GM18505 (cell line): ENCODE data around the gene SHC1.
A peak's percentile ranks its signal among the peaks of the same experiment; 100 is the strongest.
"Not testable (repeated sequence)": the region's sequence is repeated elsewhere in the genome, so short reads cannot be mapped to it uniquely, and the experiment has no call there.

Experiments used
- ATAC-seq: cut with Tn5 transposase; IDR thresholded peaks from one replicate; pipeline ENCODE4 v1.9.1; 2021; ENCODE audit not compliant: unreplicated experiment
- POLR2A ChIP-seq: IDR thresholded peaks from 4 replicates; pipeline ENCODE4 v1.6.1; 2011; ENCODE audit warnings: borderline replicate concordance; ENCODE audit not compliant: insufficient read depth, insufficient read length; ENCODE audit errors: extremely low read depth

Gene SHC1

GRCh38 chr1:154978360-154978759 is 7.8 kb upstream of the SHC1 start:
- no peak for TF ChIP-seq POLR2A
- no peak for ATAC-seq

- ATAC-seq, result not testable (repeated sequence)
Observed at GRCh38 chr1:154977762-154978161, 7.2 kb upstream of the SHC1 start.

DNA sequence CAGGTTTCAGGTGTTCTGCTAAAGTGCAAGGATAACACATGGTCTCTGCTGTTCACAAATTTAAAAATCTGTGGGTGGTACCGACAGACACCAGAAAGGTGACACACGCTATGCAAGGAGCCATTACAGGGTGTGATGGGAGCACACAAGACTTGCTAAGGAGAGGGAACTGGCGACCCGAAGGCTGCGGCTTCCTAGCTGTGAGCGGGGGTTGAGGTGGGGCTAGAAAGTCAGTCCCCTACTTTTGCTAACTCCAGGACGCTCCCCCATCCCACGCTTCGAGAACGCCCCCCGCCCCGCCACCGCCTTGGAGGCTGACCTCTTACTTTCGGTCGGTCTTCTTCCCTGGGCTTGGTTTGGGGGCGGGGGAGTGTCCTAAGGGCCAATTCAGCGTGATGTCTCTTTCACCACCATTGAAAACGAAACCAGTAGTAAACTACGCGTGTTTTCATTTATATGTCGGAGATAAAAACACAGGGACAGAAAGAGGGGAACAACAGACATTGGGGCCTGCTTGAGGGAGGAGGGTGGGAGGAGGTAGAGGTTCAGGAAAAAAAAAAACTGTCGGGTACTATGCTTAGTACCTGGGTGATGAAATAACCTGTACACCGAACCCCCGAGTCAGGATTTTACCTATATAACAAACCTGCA is 5.0 kb upstream of the SHC1 start:
- TF ChIP-seq POLR2A, result no peak
- ATAC-seq, result no peak

DNA sequence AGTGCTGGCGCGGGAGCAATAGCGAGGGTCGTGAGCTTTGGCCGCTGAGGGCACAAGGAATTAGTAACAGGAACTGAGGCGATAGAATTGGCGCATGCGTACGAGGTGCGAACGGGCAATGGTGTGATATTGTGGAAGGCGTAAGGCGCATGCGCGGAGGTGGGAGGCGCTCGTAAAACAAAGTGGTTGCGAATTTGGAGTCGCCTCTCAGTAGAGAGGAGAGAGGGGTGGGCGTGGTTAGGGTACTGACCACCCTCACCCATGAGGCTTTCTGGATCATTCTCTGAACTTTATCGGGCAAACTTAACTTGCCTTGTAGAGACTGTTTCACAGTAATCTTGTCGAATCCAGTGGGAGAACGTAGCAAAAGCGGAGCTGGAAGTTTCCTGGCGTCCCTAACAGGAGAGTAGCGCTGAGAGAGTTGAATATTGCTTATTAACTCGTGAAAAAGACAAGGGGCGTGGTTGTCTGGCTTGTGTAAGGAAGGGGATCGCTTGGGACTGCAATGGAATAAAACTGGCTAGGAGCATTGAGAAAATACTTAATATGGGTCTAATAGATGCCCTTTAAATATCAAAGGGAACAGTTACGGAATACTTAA is 4.4 kb upstream of the SHC1 start:
- peak; percentile 46 for TF ChIP-seq POLR2A
- peak; percentile 48 for ATAC-seq

DNA sequence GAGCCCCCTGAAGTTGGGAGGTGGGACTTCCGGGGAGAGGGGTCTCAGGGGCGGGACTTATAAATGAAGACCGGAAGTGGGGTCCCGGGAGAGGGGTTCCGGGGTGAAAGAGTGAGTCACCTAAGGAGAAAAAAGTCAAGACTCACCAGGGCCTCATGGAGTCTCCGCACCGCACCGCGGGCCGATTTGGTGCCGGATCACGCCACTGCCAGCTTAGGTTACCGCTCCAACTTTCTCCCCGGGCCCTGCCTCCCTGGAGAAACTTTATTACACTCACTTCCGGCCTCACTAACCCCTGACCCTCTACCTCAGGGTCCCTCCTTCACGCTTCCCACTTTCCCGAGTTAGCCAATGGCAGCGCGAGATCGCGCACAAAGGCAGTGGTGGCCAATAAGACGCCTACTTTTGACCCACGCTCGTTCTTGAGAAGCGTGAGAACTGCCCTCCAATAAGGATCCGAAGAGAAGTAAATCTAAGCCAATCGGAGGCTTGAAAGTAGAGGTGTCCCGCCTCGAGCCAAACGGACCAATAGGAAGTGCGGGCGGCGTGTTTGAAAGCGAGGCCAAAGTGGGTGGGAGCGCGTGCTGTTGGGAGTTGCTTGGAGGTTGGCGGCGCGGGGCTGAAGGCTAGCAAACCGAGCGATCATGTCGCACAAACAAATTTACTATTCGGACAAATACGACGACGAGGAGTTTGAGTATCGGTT is 3.7 kb upstream of the SHC1 start, which contains the start of gene CKS1B:
TSS of gene CKS1B (plus strand) at position 580 of the 706 bp plus-strand sequence. CDS start at position 645, 65 bp downstream.
- peak; percentile 68 for TF ChIP-seq POLR2A
- peak; percentile 70 for ATAC-seq

GRCh38 chr1:154973344-154974101 is 3.0 kb upstream of the SHC1 start:
- TF ChIP-seq POLR2A, result peak; percentile 43
- ATAC-seq, result no peak

- TF ChIP-seq POLR2A, result no peak
- ATAC-seq, result no peak
Observed at GRCh38 chr1:154972517-154973343, 2.2 kb upstream of the SHC1 start.

DNA sequence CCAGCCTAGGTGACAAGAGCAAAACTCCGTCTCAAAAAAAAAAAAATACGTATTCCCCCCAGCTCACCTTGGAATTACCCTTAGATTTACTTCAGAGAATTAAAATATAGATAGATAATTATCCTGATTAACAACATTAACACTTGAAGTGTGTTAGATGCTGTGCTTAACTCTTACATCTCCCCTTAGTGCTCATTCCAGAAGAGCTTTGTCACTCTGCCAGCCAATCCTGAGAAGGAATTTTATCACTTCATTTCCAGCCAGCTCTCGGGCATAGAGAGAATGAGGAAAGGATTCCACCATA is 1.6 kb upstream of the SHC1 start:
- no peak for ATAC-seq
- TF ChIP-seq POLR2A, result no peak

DNA sequence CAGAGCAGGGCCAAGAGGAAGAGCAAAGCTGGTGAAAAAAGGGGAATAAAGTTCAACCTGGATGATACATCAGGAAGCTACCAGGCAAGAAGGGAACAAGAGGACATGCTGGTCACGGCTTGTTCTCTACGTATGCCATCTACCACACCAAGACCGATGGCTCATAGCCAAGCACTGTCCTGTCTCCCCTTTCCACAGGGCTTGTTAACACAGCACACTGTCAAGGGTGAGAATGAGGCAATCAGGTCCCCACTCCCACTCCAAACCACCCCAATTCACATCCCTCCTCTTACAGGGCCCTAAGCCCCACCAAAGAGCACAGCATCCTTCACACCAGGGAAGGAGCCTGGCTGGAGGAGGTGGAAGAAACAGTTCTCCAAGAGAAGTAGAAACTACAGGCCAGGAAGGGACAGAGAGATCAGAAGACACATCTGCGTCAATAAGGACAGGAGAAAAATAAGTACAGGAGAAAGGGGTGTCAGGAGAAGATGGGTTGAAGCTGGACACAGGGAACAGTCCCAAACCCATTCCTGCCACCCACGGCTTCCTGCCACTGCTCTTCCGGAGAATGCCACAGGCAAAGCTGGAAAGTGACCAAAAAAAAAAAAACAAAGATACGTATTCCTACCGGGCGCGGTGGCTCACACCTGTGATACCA is 923 bp upstream of the SHC1 start:
- no peak for TF ChIP-seq POLR2A
- ATAC-seq, result no peak

GRCh38 chr1:154969860-154970452 is 591 bp downstream of the SHC1 start:
- no peak for ATAC-seq

DNA sequence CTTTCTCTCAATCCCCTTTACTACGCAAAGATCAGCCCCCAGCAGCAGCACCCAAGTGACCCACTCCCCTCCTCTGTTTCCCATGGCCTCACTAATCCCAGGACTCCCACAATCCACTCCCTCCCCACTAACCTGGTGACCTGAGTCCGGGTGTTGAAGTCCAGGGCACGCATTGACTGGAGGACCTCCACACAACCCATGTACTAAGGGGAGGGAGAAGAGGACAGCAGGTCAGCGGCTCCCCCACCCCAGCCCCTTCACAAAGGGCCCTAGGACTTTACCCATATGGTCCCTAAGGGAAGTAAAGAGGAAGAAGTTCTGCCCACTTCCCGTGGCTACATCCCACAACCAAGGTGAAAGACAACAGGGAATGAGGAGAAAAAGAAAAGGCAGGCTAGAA is 1.3 kb downstream of the SHC1 start:
- ATAC-seq, result no peak
- TF ChIP-seq POLR2A, result no peak

More at GRCh38 chr1:154969860-154970452, 591 bp downstream of the SHC1 start:
- TF ChIP-seq POLR2A, result no peak

GRCh38 chr1:154968731-154969130 is 1.8 kb downstream of the SHC1 start:
- no peak for TF ChIP-seq POLR2A
- ATAC-seq, result no peak
